Endothelial cell of umbilical vein (primary cell): ENCODE data around the gene MLANA.

Experiments
- EZH2 ChIP-seq: IDR thresholded peaks from 2 replicates; pipeline ENCODE4 v1.6.1; 2012; ENCODE audit warnings: borderline replicate concordance, low read depth, mild to moderate bottlenecking, moderate library complexity, low read length, inconsistent platforms; ENCODE audit not compliant: severe bottlenecking
- GATA2 ChIP-seq: IDR thresholded peaks from 2 replicates; pipeline ENCODE4 v1.7.0; 2011; ENCODE audit warnings: low read depth, mild to moderate bottlenecking, moderate library complexity, mixed read lengths, low read length; ENCODE audit not compliant: insufficient read length, insufficient read depth
- JUN ChIP-seq: IDR thresholded peaks from 2 replicates; pipeline ENCODE4 v1.6.1; 2011; ENCODE audit warnings: borderline replicate concordance, low read depth; ENCODE audit not compliant: insufficient read length, insufficient read depth
- MYC ChIP-seq: IDR thresholded peaks from one replicate; pipeline ENCODE4 v1.6.1; 2011; ENCODE audit warnings: mild to moderate bottlenecking, low read depth, low read length
- TF ChIP-seq, protein P1 (sequence below), 2 donors: IDR thresholded peaks; 1 replicate in 1 of 2; 2 replicates in 1 of 2; pipeline ENCODE4 v1.5.1; 2011; ENCODE audit warnings: low read length in 2 of 2, mild to moderate bottlenecking in 2 of 2, moderate library complexity in 2 of 2, control low read depth in 1 of 2, inconsistent platforms in 1 of 2, low read depth in 1 of 2; ENCODE audit not compliant: insufficient read depth in 1 of 2; ENCODE audit errors: extremely low read depth in 1 of 2
- TF ChIP-seq, protein P2 (sequence below): IDR thresholded peaks from 2 replicates; pipeline ENCODE4 v1.6.1; 2011; ENCODE audit not compliant: insufficient read depth, insufficient read length

DNA sequence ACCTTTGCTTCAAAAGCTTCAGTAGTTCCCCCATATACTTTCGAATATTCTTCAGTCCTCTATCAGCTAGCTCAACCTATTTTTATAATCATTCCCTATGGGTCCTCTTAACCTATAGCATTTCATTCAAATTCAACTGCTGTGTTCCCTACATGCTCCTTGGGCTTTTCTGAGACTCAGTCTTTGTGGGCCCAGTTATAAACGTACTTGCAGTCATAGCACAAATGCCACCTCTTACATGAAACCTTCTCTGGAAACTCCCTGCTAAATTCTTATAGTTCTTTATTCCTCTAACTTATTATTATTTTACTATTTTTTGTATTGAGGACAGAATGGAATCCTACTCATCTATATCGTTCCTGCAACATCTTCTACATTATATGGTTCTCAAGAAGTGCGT lies 24.7 kb downstream of the MLANA start:
- no peak for TF ChIP-seq MYC
- TF ChIP-seq, protein P1, sequence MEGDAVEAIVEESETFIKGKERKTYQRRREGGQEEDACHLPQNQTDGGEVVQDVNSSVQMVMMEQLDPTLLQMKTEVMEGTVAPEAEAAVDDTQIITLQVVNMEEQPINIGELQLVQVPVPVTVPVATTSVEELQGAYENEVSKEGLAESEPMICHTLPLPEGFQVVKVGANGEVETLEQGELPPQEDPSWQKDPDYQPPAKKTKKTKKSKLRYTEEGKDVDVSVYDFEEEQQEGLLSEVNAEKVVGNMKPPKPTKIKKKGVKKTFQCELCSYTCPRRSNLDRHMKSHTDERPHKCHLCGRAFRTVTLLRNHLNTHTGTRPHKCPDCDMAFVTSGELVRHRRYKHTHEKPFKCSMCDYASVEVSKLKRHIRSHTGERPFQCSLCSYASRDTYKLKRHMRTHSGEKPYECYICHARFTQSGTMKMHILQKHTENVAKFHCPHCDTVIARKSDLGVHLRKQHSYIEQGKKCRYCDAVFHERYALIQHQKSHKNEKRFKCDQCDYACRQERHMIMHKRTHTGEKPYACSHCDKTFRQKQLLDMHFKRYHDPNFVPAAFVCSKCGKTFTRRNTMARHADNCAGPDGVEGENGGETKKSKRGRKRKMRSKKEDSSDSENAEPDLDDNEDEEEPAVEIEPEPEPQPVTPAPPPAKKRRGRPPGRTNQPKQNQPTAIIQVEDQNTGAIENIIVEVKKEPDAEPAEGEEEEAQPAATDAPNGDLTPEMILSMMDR (IDR thresholded peaks at IDR 0.05; ENCODE audit: extremely low read depth in 1 of 2, insufficient read depth in 1 of 2, low read depth in 1 of 2, low read length in 2 of 2) = no peak
- TF ChIP-seq EZH2 = no peak
- TF ChIP-seq, protein P2, sequence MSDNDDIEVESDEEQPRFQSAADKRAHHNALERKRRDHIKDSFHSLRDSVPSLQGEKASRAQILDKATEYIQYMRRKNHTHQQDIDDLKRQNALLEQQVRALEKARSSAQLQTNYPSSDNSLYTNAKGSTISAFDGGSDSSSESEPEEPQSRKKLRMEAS = no peak
- no peak for TF ChIP-seq JUN
- no peak for TF ChIP-seq GATA2
